ENCODE results near the gene MTUS2.
A peak's percentile ranks its signal among the peaks of the same experiment; 100 is the strongest.

MTUS2 gene

DNA sequence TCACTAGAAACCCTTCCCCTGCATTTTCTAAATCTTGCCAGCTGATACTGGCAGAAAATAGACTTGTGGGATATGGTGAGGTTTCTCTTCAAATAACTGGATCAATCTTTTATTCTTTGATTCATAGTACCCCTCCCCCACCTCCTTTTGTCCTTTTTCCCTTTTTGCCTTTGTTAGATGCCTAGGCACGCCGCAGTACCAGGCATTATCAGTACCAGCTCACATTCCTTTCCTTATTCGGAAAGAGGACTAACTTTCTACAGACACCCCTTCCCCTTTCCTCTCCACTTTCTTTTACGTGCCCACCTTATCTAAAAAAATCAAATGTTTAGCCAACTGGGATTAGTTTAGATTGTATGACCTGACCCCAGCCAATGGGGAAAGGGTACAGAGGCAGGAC is 226.4 kb downstream of the MTUS2 start:
- Histone ChIP-seq H3K9me3 (ENCODE audit: control insufficient read depth, low read length) (no peaks in the 10 kb centered on the region), H3K4me3 (ENCODE audit: insufficient read depth, low read depth, low read length, poor library complexity, severe bottlenecking) (no peak overlapping the region)
- DNase-seq = no peak

DNA sequence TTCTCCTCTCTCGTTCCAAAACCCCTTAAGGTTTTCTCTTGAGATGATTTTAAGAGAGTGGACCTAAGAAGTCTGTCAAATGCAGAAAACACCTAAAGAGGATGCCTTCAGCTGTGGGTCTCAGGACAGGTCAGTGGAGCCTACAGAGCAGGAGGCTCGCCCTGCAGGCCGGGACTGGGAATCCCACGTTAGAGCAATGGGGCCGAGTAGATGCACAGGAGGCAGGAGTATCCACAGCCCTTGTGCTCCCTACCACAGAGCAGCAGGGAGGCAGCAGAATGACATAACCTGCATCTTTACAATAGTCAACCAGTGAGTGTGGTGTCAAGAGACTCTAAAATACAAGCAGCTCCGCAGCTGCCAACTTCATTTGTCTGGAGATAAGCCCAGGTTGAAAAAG is 229.4 kb downstream of the MTUS2 start:
- no peaks in the 10 kb centered on the region for H3K9me3 ChIP-seq (ENCODE audit: control insufficient read depth, low read length)

More for the DNA sequence above, 226.4 kb downstream of the MTUS2 start:
- H3K36me3 ChIP-seq (ENCODE audit: control insufficient read depth, insufficient read depth, low read length) = no peaks in the 10 kb centered on the region
- H3K27ac ChIP-seq (ENCODE audit: insufficient read depth, low read length, poor library complexity, severe bottlenecking) = no peak overlapping the region
- H3K4me1 ChIP-seq (ENCODE audit: control insufficient read depth, insufficient read depth, low read length, poor library complexity, severe bottlenecking) = no peaks in the 10 kb centered on the region
- H3K27me3 ChIP-seq (replicated peaks; ENCODE audit: control insufficient read depth, insufficient read depth, low read length, poor library complexity, severe bottlenecking) = no peaks in the 10 kb centered on the region

DNA sequence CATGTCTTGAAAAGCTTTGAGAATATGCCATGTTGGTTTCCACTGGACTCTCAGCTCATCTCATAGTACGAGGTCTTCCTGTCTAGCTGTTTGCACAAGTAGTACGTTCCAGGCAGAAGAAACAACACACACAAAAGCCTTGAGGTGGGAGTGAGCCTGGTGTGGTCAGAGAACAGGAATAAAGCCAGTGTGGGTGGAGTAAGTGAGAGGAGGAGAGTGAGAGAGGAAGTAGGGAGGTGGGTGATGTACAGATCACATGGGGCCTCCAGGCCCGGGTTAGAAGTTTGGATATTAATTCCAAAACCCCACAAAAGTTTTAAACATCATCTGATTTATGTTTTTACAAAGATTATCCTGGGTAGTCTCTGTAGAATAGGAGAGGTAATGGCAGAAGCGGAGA is 230.6 kb downstream of the MTUS2 start:
- Histone ChIP-seq H3K9me3 (ENCODE audit: control insufficient read depth, low read length) (no peaks in the 10 kb centered on the region), H3K4me3 (ENCODE audit: insufficient read depth, low read depth, low read length, poor library complexity, severe bottlenecking) (no peak overlapping the region), H3K27me3 (replicated peaks; ENCODE audit: control insufficient read depth, insufficient read depth, low read length, poor library complexity, severe bottlenecking) (no peaks in the 10 kb centered on the region), H3K36me3 (ENCODE audit: control insufficient read depth, insufficient read depth, low read length) (no peaks in the 10 kb centered on the region), H3K4me1 (ENCODE audit: control insufficient read depth, insufficient read depth, low read length, poor library complexity, severe bottlenecking) (no peaks in the 10 kb centered on the region), H3K27ac (ENCODE audit: insufficient read depth, low read length, poor library complexity, severe bottlenecking) (no peak overlapping the region)
- DNase-seq = no peak

More for the DNA sequence above, 229.4 kb downstream of the MTUS2 start:
- Histone ChIP-seq H3K4me1 (ENCODE audit: control insufficient read depth, insufficient read depth, low read length, poor library complexity, severe bottlenecking) (no peaks in the 10 kb centered on the region), H3K27ac (ENCODE audit: insufficient read depth, low read length, poor library complexity, severe bottlenecking) (no peak overlapping the region), H3K27me3 (replicated peaks; ENCODE audit: control insufficient read depth, insufficient read depth, low read length, poor library complexity, severe bottlenecking) (no peaks in the 10 kb centered on the region), H3K4me3 (ENCODE audit: insufficient read depth, low read depth, low read length, poor library complexity, severe bottlenecking) (no peak overlapping the region), H3K36me3 (ENCODE audit: control insufficient read depth, insufficient read depth, low read length) (no peaks in the 10 kb centered on the region)
- DNase-seq = no peak

DNA sequence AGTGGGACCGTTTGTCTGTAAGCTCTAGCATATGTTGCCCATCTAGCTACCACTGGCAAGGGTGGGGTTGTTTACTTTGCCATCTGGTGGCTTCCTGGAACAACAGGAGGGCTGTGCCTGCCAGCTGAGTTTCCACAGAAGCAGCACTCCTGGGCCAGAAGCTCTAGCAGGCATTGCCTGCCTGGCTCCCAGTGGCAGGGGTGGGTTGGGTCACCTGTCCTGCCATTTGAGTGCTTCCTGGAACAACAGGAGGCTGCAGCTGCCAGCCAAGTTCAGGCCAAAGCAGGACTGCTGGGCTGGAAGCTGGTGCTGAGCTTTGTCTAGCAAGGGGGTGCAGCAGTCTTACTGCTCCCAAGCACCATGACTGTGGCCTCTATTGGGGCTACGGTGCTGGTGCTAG is 239.7 kb downstream of the MTUS2 start:
- Histone ChIP-seq H3K36me3 (ENCODE audit: control insufficient read depth, insufficient read depth, low read length) (no peaks in the 10 kb centered on the region), H3K9me3 (ENCODE audit: control insufficient read depth, low read length) (no peaks in the 10 kb centered on the region), H3K4me3 (ENCODE audit: insufficient read depth, low read depth, low read length, poor library complexity, severe bottlenecking) (no peak overlapping the region), H3K27me3 (replicated peaks; ENCODE audit: control insufficient read depth, insufficient read depth, low read length, poor library complexity, severe bottlenecking) (no peaks in the 10 kb centered on the region), H3K4me1 (ENCODE audit: control insufficient read depth, insufficient read depth, low read length, poor library complexity, severe bottlenecking) (no peaks in the 10 kb centered on the region), H3K27ac (ENCODE audit: insufficient read depth, low read length, poor library complexity, severe bottlenecking) (no peak overlapping the region)
- DNase-seq = no peak

DNA sequence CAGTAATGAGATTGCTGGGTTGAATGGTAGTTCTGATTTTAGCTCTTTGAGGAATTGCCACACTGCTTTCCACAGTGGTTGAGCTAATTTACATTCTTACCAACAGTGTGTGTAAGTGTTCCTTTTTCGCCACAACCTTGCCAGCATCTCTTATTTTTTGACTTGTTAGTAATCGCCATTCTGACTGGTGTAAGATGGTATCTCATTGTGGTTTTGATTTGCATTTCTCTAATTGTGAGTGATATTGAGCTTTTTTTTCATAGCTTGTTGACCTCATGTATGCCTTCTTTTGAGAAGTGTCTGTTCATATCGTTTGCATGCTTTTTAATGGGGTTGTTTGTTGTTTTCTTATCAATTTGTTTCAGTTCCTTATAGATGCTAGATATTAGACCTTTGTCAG is 245.0 kb downstream of the MTUS2 start:
- H3K9me3 ChIP-seq (ENCODE audit: control insufficient read depth, low read length) = no peaks in the 10 kb centered on the region
- no peaks in the 10 kb centered on the region for H3K27me3 ChIP-seq (replicated peaks; ENCODE audit: control insufficient read depth, insufficient read depth, low read length, poor library complexity, severe bottlenecking)
- no peak overlapping the region for H3K27ac ChIP-seq (ENCODE audit: insufficient read depth, low read length, poor library complexity, severe bottlenecking)
- DNase-seq = no peak
- H3K4me1 ChIP-seq (ENCODE audit: control insufficient read depth, insufficient read depth, low read length, poor library complexity, severe bottlenecking) = no peaks in the 10 kb centered on the region
- H3K4me3 ChIP-seq (ENCODE audit: insufficient read depth, low read depth, low read length, poor library complexity, severe bottlenecking) = no peak overlapping the region
- H3K36me3 ChIP-seq (ENCODE audit: control insufficient read depth, insufficient read depth, low read length) = no peaks in the 10 kb centered on the region

DNA sequence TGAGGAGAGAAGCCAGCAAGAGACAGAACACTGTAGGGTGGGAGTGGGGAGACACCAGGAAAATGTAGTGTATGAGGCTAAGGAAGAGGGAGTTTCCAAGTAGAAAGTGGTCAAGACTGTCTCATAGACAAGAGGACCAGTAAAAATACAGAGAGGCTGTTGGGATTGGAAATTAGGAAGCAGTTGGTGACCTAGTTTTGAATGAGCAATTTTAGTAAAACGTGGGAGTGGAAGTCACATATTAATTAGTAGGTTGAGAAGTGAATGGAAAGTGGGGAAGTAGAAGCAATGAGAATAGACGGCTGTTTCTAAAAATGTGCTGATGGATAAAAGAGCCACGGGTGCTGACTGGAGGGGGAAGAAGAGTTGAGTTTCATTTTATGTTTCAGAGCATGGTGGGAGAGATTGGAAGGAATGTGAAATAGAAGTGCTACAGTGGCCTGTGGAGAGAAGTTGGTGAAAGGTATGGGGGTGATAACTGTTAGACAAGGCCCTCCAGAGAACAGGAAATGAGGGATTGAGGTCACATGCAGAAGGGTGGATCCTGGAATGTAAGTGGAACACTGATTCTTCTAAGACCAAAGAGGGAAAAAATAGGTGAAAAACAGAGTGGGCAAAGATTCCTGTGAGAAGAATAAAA is 247.3 kb downstream of the MTUS2 start:
- no peaks in the 10 kb centered on the region for H3K27me3 ChIP-seq (replicated peaks; ENCODE audit: control insufficient read depth, insufficient read depth, low read length, poor library complexity, severe bottlenecking)
- no peaks in the 10 kb centered on the region for H3K36me3 ChIP-seq (ENCODE audit: control insufficient read depth, insufficient read depth, low read length)
- H3K9me3 ChIP-seq (ENCODE audit: control insufficient read depth, low read length) = no peaks in the 10 kb centered on the region
- no peaks in the 10 kb centered on the region for H3K4me1 ChIP-seq (ENCODE audit: control insufficient read depth, insufficient read depth, low read length, poor library complexity, severe bottlenecking)
- H3K27ac ChIP-seq (ENCODE audit: insufficient read depth, low read length, poor library complexity, severe bottlenecking) = no peak overlapping the region
- H3K4me3 ChIP-seq (ENCODE audit: insufficient read depth, low read depth, low read length, poor library complexity, severe bottlenecking) = no peak overlapping the region
- no peak for DNase-seq

DNA sequence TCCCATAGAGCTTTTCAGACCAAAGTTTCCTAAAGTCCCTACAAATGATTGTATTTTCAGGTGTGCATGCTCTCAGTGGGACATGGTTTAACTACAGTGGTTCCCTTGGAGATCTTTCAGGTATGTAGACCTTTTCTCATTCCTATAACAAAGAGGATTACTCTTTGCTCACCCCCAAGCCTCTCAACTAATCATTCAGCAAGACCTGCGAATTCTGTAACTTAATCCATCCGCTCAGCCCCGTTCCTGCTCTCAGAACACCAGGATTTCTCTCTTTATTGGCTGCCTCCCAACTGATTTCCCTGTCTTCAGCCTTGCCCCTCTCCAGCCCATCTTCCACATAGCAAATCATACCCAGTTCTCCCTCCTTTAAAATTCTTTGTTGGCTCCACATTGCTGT is 253.6 kb downstream of the MTUS2 start:
- H3K36me3 ChIP-seq (ENCODE audit: control insufficient read depth, insufficient read depth, low read length) = no peaks in the 10 kb centered on the region
- no peaks in the 10 kb centered on the region for H3K4me1 ChIP-seq (ENCODE audit: control insufficient read depth, insufficient read depth, low read length, poor library complexity, severe bottlenecking)
- H3K4me3 ChIP-seq (ENCODE audit: insufficient read depth, low read depth, low read length, poor library complexity, severe bottlenecking) = no peak overlapping the region
- H3K9me3 ChIP-seq (ENCODE audit: control insufficient read depth, low read length) = no peaks in the 10 kb centered on the region
- H3K27me3 ChIP-seq (replicated peaks; ENCODE audit: control insufficient read depth, insufficient read depth, low read length, poor library complexity, severe bottlenecking) = no peaks in the 10 kb centered on the region
- no peak overlapping the region for H3K27ac ChIP-seq (ENCODE audit: insufficient read depth, low read length, poor library complexity, severe bottlenecking)
- no peak for DNase-seq

DNA sequence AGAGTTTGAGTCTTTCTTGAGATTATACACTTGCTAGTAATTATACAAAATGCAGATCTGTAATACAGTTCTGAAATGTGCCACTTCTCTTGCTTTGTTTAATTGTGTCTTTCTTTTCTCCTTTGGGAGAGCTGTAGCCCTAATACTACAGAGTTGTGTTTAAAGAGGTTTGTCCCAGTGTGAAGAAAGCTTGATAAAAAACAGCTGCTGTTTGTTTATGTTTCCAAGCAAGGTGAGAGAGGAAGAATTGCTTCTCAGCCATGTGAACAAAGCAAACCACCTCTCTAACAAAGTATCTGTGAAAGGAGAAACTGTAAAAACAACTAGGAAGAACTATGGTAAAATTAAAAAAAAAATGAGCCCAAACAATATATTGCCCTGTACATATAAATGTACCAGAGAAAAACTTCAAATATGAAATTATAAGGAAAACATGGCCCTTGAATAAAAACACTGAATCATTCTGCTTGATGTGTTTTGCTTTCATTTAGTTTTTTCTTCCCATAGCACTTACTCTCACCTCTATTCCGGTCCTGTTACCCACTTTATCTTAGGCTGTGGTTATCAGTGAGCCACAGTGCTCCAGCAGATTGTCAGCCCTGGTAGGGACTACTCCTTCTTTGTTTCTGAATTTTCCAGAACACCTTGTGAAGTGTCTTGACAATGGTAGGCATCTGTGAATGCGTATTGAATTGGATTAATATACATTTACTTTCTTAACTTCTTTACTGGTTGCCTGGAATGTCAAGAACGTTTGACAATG is 257.1 kb downstream of the MTUS2 start:
- Histone ChIP-seq H3K4me3 (ENCODE audit: insufficient read depth, low read depth, low read length, poor library complexity, severe bottlenecking) (no peak overlapping the region), H3K9me3 (ENCODE audit: control insufficient read depth, low read length) (no peaks in the 10 kb centered on the region), H3K27ac (ENCODE audit: insufficient read depth, low read length, poor library complexity, severe bottlenecking) (no peak overlapping the region), H3K27me3 (replicated peaks; ENCODE audit: control insufficient read depth, insufficient read depth, low read length, poor library complexity, severe bottlenecking) (no peaks in the 10 kb centered on the region), H3K36me3 (ENCODE audit: control insufficient read depth, insufficient read depth, low read length) (no peaks in the 10 kb centered on the region), H3K4me1 (ENCODE audit: control insufficient read depth, insufficient read depth, low read length, poor library complexity, severe bottlenecking) (peaks cover 3% of the 10 kb centered on the region)
- DNase-seq = no peak

DNA sequence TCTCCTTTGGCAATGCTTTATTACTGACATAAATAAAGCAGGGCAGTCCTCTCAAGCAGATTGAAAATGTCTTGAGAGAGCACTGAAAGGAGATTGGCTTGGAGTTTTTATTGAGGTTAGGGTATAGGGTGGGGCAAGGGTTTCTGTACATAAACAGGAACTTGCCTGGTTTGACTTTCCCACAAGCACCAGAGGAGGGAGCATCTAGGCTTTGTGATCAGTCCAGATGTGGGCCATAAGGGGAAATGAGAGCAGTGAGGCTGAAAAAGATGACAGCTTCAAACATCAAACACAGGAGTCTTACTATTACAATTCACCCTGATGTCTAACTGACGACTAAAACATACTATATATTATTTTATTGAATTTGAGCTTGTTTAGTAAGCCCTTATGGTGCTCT is 260.9 kb downstream of the MTUS2 start:
- Histone ChIP-seq H3K9me3 (ENCODE audit: control insufficient read depth, low read length) (no peaks in the 10 kb centered on the region), H3K36me3 (ENCODE audit: control insufficient read depth, insufficient read depth, low read length) (no peaks in the 10 kb centered on the region), H3K4me1 (ENCODE audit: control insufficient read depth, insufficient read depth, low read length, poor library complexity, severe bottlenecking) (peaks cover 10% of the 10 kb centered on the region), H3K4me3 (ENCODE audit: insufficient read depth, low read depth, low read length, poor library complexity, severe bottlenecking) (no peak overlapping the region), H3K27me3 (replicated peaks; ENCODE audit: control insufficient read depth, insufficient read depth, low read length, poor library complexity, severe bottlenecking) (no peaks in the 10 kb centered on the region), H3K27ac (ENCODE audit: insufficient read depth, low read length, poor library complexity, severe bottlenecking) (peak overlapping the region; percentile 37)
- peak in 2 of 3 donors; percentile 7 to 23 for DNase-seq

DNA sequence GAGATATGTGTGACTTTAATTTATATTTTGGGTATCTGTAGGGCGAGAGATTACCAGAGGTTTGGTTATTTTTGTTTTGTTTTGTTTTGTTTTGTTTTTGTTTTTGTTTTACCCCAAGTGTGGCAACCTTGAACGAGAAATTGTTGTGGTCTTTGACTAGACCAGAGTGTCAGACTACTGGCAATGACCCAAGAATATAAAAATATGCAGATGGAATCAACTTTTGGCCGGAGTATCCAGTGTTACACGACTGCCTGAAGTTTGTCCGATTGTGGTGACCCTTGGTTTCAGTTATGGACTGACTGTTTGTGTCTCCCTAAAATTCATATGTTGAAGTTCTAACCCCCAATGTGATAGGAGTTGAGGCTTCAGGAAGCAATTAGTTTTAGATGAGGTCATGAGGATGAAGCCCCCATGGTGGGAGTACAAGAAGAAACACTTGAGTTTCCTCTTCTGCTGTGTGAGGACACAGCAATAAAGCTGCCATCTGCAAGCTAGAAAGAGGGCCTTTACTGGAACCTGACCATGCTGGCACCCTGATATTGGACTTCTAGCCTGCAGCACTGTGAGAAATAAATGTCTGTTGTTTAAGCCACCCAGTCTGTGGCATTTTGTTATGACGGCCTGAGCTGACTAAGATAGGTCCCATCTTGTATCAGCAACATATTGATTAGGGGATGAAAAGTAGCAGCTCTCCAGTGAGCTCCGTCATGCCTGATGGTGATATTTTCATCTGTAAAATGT is 261.7 kb downstream of the MTUS2 start:
- H3K27ac ChIP-seq (ENCODE audit: insufficient read depth, low read length, poor library complexity, severe bottlenecking) = peak overlapping the region; percentile 37
- no peaks in the 10 kb centered on the region for H3K9me3 ChIP-seq (ENCODE audit: control insufficient read depth, low read length)
- peaks cover 10% of the 10 kb centered on the region for H3K4me1 ChIP-seq (ENCODE audit: control insufficient read depth, insufficient read depth, low read length, poor library complexity, severe bottlenecking)
- H3K36me3 ChIP-seq (ENCODE audit: control insufficient read depth, insufficient read depth, low read length) = no peaks in the 10 kb centered on the region
- no peak for DNase-seq
- no peaks in the 10 kb centered on the region for H3K27me3 ChIP-seq (replicated peaks; ENCODE audit: control insufficient read depth, insufficient read depth, low read length, poor library complexity, severe bottlenecking)
- H3K4me3 ChIP-seq (ENCODE audit: insufficient read depth, low read depth, low read length, poor library complexity, severe bottlenecking) = no peak overlapping the region
